ENCODE data around the gene MAP1B.

DNA sequence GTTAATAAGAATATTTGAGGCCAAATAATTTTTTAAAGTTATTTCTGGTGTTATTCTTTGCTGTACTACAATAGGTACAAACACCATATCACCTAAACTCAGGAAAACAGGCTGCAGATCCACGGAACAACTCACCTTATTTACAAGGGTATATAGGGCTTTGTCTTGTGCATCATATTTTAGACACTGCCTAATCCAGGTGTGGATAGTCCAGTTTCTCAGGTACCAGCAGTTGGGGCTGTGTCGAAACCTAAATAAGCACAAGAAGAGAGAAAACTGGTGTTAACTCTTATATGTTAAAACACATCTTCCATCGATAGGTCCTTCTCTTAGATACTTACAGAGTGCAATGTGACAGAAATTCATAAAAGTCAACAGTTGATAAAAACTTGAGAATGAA, 130.6 kb downstream of the MAP1B start:
- TF ChIP-seq, protein P1, sequence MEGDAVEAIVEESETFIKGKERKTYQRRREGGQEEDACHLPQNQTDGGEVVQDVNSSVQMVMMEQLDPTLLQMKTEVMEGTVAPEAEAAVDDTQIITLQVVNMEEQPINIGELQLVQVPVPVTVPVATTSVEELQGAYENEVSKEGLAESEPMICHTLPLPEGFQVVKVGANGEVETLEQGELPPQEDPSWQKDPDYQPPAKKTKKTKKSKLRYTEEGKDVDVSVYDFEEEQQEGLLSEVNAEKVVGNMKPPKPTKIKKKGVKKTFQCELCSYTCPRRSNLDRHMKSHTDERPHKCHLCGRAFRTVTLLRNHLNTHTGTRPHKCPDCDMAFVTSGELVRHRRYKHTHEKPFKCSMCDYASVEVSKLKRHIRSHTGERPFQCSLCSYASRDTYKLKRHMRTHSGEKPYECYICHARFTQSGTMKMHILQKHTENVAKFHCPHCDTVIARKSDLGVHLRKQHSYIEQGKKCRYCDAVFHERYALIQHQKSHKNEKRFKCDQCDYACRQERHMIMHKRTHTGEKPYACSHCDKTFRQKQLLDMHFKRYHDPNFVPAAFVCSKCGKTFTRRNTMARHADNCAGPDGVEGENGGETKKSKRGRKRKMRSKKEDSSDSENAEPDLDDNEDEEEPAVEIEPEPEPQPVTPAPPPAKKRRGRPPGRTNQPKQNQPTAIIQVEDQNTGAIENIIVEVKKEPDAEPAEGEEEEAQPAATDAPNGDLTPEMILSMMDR (IDR thresholded peaks at IDR 0.05; ENCODE audit: poor library complexity), result no peak
- no peak for TF ChIP-seq EZH2 (IDR thresholded peaks at IDR 0.05; ENCODE audit: borderline replicate concordance)

Data from hepatocyte (in vitro differentiated cells).